Loucy (cell line): Measurements from ENCODE around the gene CHIT1.

Experiments used
- H2AFZ ChIP-seq: fragments of 200-600 bp; sonication (generic); 2 replicates; pipeline ENCODE4 v1.6.0; 2016; ENCODE audit warnings: antibody characterized with exemption, mild to moderate bottlenecking, low read length, moderate library complexity
- H3F3A ChIP-seq: fragments of 200-600 bp; 2 replicates; pipeline ENCODE4 v1.6.0; 2016; ENCODE audit warnings: antibody characterized with exemption, low read depth, mild to moderate bottlenecking
- H3K27me3 ChIP-seq: fragments of 200-600 bp; sonication (generic); 2 replicates; pipeline ENCODE4 v1.6.1; 2014; ENCODE audit warnings: low read length, mild to moderate bottlenecking; ENCODE audit not compliant: insufficient read depth, poor library complexity, severe bottlenecking
- H3K36me3 ChIP-seq: fragments of 200-600 bp; sonication (generic); 2 replicates; pipeline ENCODE4 v1.6.1; 2016; ENCODE audit warnings: low read length; ENCODE audit not compliant: insufficient read depth
- H3K4me1 ChIP-seq: fragments of 200-600 bp; sonication (generic); 2 replicates; pipeline ENCODE4 v1.5.1; 2014; ENCODE audit warnings: low read length, mild to moderate bottlenecking; ENCODE audit not compliant: insufficient read depth, poor library complexity, severe bottlenecking
- H3K4me2 ChIP-seq: fragments of 200-600 bp; sonication (generic); 2 replicates; pipeline ENCODE4 v1.6.0; 2014; ENCODE audit warnings: antibody characterized with exemption, low read length, low read depth, mild to moderate bottlenecking; ENCODE audit not compliant: poor library complexity, severe bottlenecking
- H3K4me3 ChIP-seq: fragments of 200-600 bp; sonication (generic); 2 replicates; pipeline ENCODE4 v1.5.1; 2014; ENCODE audit warnings: low read length, mild to moderate bottlenecking, mixed read lengths; ENCODE audit not compliant: poor library complexity, severe bottlenecking
- H3K79me2 ChIP-seq: fragments of 200-600 bp; sonication (generic); 2 replicates; pipeline ENCODE4 v1.6.1; 2014; ENCODE audit warnings: low read length; ENCODE audit not compliant: insufficient read depth
- H3K9ac ChIP-seq: fragments of 200-600 bp; sonication (generic); 2 replicates; pipeline ENCODE4 v1.6.0; 2014; ENCODE audit warnings: mild to moderate bottlenecking, low read depth, low read length, moderate library complexity; ENCODE audit not compliant: poor library complexity, severe bottlenecking
- H3K9me2 ChIP-seq: fragments of 200-600 bp; sonication (generic); replicated peaks from 2 replicates; pipeline ENCODE4 v1.6.1; 2016; ENCODE audit warnings: low read depth, low read length, mixed read lengths
- H3K9me3 ChIP-seq: fragments of 200-600 bp; sonication (generic); 2 replicates; pipeline ENCODE4 v1.6.1; 2014; ENCODE audit warnings: mild to moderate bottlenecking, antibody characterized with exemption, low read length, low read depth; ENCODE audit not compliant: insufficient read depth
- H4K20me1 ChIP-seq: fragments of 200-600 bp; sonication (generic); 2 replicates; pipeline ENCODE4 v1.6.0; 2014; ENCODE audit warnings: antibody characterized with exemption, low read length, mild to moderate bottlenecking; ENCODE audit not compliant: insufficient read depth, poor library complexity, severe bottlenecking
- CTCF ChIP-seq: fragments of 200-600 bp; sonication (generic); conservative IDR thresholded peaks from 2 replicates; pipeline ENCODE4 v1.5.1; 2014; ENCODE audit warnings: mild to moderate bottlenecking, antibody characterized with exemption, low read length
- EZH2phosphoT487 ChIP-seq: fragments of 200-600 bp; IDR thresholded peaks from 2 replicates; pipeline ENCODE4 v1.6.1; 2018; ENCODE audit warnings: antibody characterized with exemption, mild to moderate bottlenecking, moderate library complexity, borderline replicate concordance

Gene CHIT1

GRCh38 chr1:203173011-203173555 lies 56.4 kb downstream of the CHIT1 start:
- H3K36me3 ChIP-seq: no peaks in the 10 kb centered on the region
- no peaks in the 10 kb centered on the region for H3K27me3 ChIP-seq
- H2AFZ ChIP-seq: no peak overlapping the region
- no peaks in the 10 kb centered on the region for H3K79me2 ChIP-seq
- no peaks in the 10 kb centered on the region for H3K9me2 ChIP-seq
- H3K4me1 ChIP-seq: peaks cover 14% of the 10 kb centered on the region
- no peak overlapping the region for H3K9ac ChIP-seq
- no peak overlapping the region for H3K4me2 ChIP-seq
- no peaks in the 10 kb centered on the region for H3K9me3 ChIP-seq
- no peak for TF ChIP-seq EZH2phosphoT487
- no peak overlapping the region for H3K4me3 ChIP-seq
- H4K20me1 ChIP-seq: no peaks in the 10 kb centered on the region
- no peaks in the 10 kb centered on the region for H3F3A ChIP-seq

- Histone ChIP-seq H3K4me3 (no peak overlapping the region), H2AFZ (peak overlapping the region; percentile 51; the same call in 1 of the 2 replicates), H3K79me2 (no peaks in the 10 kb centered on the region), H4K20me1 (no peaks in the 10 kb centered on the region), H3F3A (no peaks in the 10 kb centered on the region), H3K27me3 (no peaks in the 10 kb centered on the region), H3K9ac (no peak overlapping the region), H3K4me2 (no peak overlapping the region), H3K4me1 (peaks cover 12% of the 10 kb centered on the region), H3K9me2 (no peaks in the 10 kb centered on the region), H3K36me3 (no peaks in the 10 kb centered on the region), H3K9me3 (no peaks in the 10 kb centered on the region)
- TF ChIP-seq CTCF (peak; percentile 80), EZH2phosphoT487 (no peak)
These were observed 57.1 kb downstream of the CHIT1 start for GRCh38 chr1:203172184-203173010.

- H3K36me3 ChIP-seq: no peaks in the 10 kb centered on the region
- H3K9ac ChIP-seq: no peak overlapping the region
- H3K79me2 ChIP-seq: no peaks in the 10 kb centered on the region
- no peaks in the 10 kb centered on the region for H4K20me1 ChIP-seq
- H3K4me3 ChIP-seq: no peak overlapping the region
- no peaks in the 10 kb centered on the region for H3K27me3 ChIP-seq
- H2AFZ ChIP-seq: no peak overlapping the region
- no peaks in the 10 kb centered on the region for H3K9me2 ChIP-seq
- H3K4me2 ChIP-seq: no peak overlapping the region
- no peaks in the 10 kb centered on the region for H3F3A ChIP-seq
- TF ChIP-seq CTCF: no peak
- TF ChIP-seq EZH2phosphoT487: no peak
- H3K9me3 ChIP-seq: no peaks in the 10 kb centered on the region
- H3K4me1 ChIP-seq: peaks cover 16% of the 10 kb centered on the region
These were observed 57.9 kb downstream of the CHIT1 start for GRCh38 chr1:203171341-203172183.
